HEK293 (cell line): ENCODE data around the gene ARHGAP5.

Experiments
- BCL11B ChIP-seq: fragments of 450-650 bp; formaldehyde crosslinking; IDR thresholded peaks from 2 replicates; pipeline ENCODE4 v1.5.1; 2016; ENCODE audit warnings: low read depth, missing biosample characterization, missing genetic modification characterization
- HOXD13 ChIP-seq: sonication (generic); formaldehyde crosslinking; IDR thresholded peaks from 2 replicates; pipeline ENCODE4 v1.8.0; 2022; ENCODE audit warnings: missing genetic modification reagents, borderline replicate concordance
- PRDM4 ChIP-seq: fragments of 450-650 bp; formaldehyde crosslinking; IDR thresholded peaks from 2 replicates; pipeline ENCODE4 v1.5.1; 2017; ENCODE audit warnings: missing biosample characterization, missing genetic modification characterization
- ZNF112 ChIP-seq: fragments of 450-650 bp; formaldehyde crosslinking; IDR thresholded peaks from 2 replicates; pipeline ENCODE4 v1.5.0; 2017; ENCODE audit warnings: missing biosample characterization, missing genetic modification characterization
- ZNF132 ChIP-seq: fragments of 450-650 bp; formaldehyde crosslinking; IDR thresholded peaks from 2 replicates; pipeline ENCODE4 v1.5.1; 2017; ENCODE audit warnings: missing biosample characterization, missing genetic modification characterization, borderline replicate concordance
- ZNF155 ChIP-seq: fragments of 450-650 bp; formaldehyde crosslinking; IDR thresholded peaks from 2 replicates; pipeline ENCODE4 v1.5.1; 2016; ENCODE audit warnings: missing biosample characterization, missing genetic modification characterization
- ZNF175 ChIP-seq: fragments of 450-650 bp; formaldehyde crosslinking; IDR thresholded peaks from 2 replicates; pipeline ENCODE4 v1.5.1; 2016; ENCODE audit warnings: missing biosample characterization, missing genetic modification characterization
- ZNF211 ChIP-seq: fragments of 450-650 bp; formaldehyde crosslinking; IDR thresholded peaks from 2 replicates; pipeline ENCODE4 v1.5.1; 2016; ENCODE audit warnings: low read depth, missing biosample characterization, missing genetic modification characterization
- ZNF221 ChIP-seq: fragments of 450-650 bp; formaldehyde crosslinking; IDR thresholded peaks from 2 replicates; pipeline ENCODE4 v1.5.1; 2017; ENCODE audit warnings: missing biosample characterization, missing genetic modification characterization, borderline replicate concordance
- ZNF280D ChIP-seq: fragments of 450-650 bp; formaldehyde crosslinking; IDR thresholded peaks from 2 replicates; pipeline ENCODE4 v1.5.1; 2016; ENCODE audit warnings: missing biosample characterization, missing genetic modification characterization
- ZNF398 ChIP-seq: fragments of 450-650 bp; formaldehyde crosslinking; IDR thresholded peaks from 2 replicates; pipeline ENCODE4 v1.5.1; 2017; ENCODE audit warnings: missing biosample characterization, missing genetic modification characterization
- ZNF549 ChIP-seq: fragments of 450-650 bp; IDR thresholded peaks from 2 replicates; pipeline ENCODE4 v1.5.1; 2018; ENCODE audit warnings: missing biosample characterization, missing genetic modification characterization, mild to moderate bottlenecking, inconsistent platforms, moderate library complexity
- ZNF555 ChIP-seq: fragments of 450-650 bp; formaldehyde crosslinking; conservative IDR thresholded peaks from 2 replicates; pipeline ENCODE4 v1.5.1; 2017; ENCODE audit warnings: missing biosample characterization, mild to moderate bottlenecking, missing genetic modification characterization, inconsistent platforms
- ZNF623 ChIP-seq: fragments of 450-650 bp; formaldehyde crosslinking; IDR thresholded peaks from 2 replicates; pipeline ENCODE4 v1.5.1; 2016; ENCODE audit warnings: missing biosample characterization, missing genetic modification characterization
- ZNF670 ChIP-seq: fragments of 450-650 bp; formaldehyde crosslinking; IDR thresholded peaks from 2 replicates; pipeline ENCODE4 v1.5.1; 2016; ENCODE audit warnings: missing biosample characterization, missing genetic modification characterization, low read depth
- ZNF76 ChIP-seq: fragments of 450-650 bp; formaldehyde crosslinking; IDR thresholded peaks from 2 replicates; pipeline ENCODE4; 2016; ENCODE audit warnings: low read depth, missing biosample characterization, missing genetic modification characterization, borderline replicate concordance
- TF ChIP-seq, protein P1 (sequence below): fragments of 450-650 bp; formaldehyde crosslinking; IDR thresholded peaks from 2 replicates; pipeline ENCODE4 v1.5.1; 2016; ENCODE audit warnings: missing biosample characterization, missing genetic modification characterization
- TF ChIP-seq, protein P2 (sequence below): fragments of 450-650 bp; formaldehyde crosslinking; conservative IDR thresholded peaks from 2 replicates; pipeline ENCODE4 v1.5.1; 2016; ENCODE audit warnings: low read depth, missing biosample characterization, missing genetic modification characterization
- TF ChIP-seq, protein P3 (sequence below): fragments of 450-650 bp; IDR thresholded peaks from 2 replicates; pipeline ENCODE4 v1.5.1; 2018; ENCODE audit warnings: missing biosample characterization, mild to moderate bottlenecking, missing genetic modification characterization
- TF ChIP-seq, protein P4 (sequence below): fragments of 450-650 bp; formaldehyde crosslinking; IDR thresholded peaks from 2 replicates; pipeline ENCODE4 v1.5.1; 2017; ENCODE audit warnings: missing biosample characterization, missing genetic modification characterization
- TF ChIP-seq, protein P5 (sequence below): fragments of 450-650 bp; formaldehyde crosslinking; optimal IDR thresholded peaks from 2 replicates; pipeline ENCODE3; 2016; ENCODE audit warnings: missing biosample characterization, mild to moderate bottlenecking, missing genetic modification characterization

The ARHGAP5 gene

GRCh38 chr14:32134448-32135097 lies 57.5 kb downstream of the ARHGAP5 start (continued):
- TF ChIP-seq, protein P1, sequence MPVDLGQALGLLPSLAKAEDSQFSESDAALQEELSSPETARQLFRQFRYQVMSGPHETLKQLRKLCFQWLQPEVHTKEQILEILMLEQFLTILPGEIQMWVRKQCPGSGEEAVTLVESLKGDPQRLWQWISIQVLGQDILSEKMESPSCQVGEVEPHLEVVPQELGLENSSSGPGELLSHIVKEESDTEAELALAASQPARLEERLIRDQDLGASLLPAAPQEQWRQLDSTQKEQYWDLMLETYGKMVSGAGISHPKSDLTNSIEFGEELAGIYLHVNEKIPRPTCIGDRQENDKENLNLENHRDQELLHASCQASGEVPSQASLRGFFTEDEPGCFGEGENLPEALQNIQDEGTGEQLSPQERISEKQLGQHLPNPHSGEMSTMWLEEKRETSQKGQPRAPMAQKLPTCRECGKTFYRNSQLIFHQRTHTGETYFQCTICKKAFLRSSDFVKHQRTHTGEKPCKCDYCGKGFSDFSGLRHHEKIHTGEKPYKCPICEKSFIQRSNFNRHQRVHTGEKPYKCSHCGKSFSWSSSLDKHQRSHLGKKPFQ (tag by site-specific recombination): peak; percentile 92
- no peak for TF ChIP-seq ZNF175 (tag by site-specific recombination)
- TF ChIP-seq PRDM4 (tag by site-specific recombination): peak; percentile 86
- TF ChIP-seq HOXD13: peak; percentile 92
- no peak for TF ChIP-seq ZNF670 (tag by site-specific recombination)
- no peak for TF ChIP-seq ZNF132 (tag by site-specific recombination)
- no peak for TF ChIP-seq ZNF221 (tag by site-specific recombination)
- no peak for TF ChIP-seq ZNF623
- TF ChIP-seq, protein P2, sequence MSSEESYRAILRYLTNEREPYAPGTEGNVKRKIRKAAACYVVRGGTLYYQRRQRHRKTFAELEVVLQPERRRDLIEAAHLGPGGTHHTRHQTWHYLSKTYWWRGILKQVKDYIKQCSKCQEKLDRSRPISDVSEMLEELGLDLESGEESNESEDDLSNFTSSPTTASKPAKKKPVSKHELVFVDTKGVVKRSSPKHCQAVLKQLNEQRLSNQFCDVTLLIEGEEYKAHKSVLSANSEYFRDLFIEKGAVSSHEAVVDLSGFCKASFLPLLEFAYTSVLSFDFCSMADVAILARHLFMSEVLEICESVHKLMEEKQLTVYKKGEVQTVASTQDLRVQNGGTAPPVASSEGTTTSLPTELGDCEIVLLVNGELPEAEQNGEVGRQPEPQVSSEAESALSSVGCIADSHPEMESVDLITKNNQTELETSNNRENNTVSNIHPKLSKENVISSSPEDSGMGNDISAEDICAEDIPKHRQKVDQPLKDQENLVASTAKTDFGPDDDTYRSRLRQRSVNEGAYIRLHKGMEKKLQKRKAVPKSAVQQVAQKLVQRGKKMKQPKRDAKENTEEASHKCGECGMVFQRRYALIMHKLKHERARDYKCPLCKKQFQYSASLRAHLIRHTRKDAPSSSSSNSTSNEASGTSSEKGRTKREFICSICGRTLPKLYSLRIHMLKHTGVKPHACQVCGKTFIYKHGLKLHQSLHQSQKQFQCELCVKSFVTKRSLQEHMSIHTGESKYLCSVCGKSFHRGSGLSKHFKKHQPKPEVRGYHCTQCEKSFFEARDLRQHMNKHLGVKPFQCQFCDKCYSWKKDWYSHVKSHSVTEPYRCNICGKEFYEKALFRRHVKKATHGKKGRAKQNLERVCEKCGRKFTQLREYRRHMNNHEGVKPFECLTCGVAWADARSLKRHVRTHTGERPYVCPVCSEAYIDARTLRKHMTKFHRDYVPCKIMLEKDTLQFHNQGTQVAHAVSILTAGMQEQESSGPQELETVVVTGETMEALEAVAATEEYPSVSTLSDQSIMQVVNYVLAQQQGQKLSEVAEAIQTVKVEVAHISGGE (tag by site-specific recombination): no peak
- peak; percentile 97 for TF ChIP-seq BCL11B
- TF ChIP-seq ZNF112 (tag by site-specific recombination): peak; percentile 67; the same call in 1 of the 2 replicates
- TF ChIP-seq, protein P3, sequence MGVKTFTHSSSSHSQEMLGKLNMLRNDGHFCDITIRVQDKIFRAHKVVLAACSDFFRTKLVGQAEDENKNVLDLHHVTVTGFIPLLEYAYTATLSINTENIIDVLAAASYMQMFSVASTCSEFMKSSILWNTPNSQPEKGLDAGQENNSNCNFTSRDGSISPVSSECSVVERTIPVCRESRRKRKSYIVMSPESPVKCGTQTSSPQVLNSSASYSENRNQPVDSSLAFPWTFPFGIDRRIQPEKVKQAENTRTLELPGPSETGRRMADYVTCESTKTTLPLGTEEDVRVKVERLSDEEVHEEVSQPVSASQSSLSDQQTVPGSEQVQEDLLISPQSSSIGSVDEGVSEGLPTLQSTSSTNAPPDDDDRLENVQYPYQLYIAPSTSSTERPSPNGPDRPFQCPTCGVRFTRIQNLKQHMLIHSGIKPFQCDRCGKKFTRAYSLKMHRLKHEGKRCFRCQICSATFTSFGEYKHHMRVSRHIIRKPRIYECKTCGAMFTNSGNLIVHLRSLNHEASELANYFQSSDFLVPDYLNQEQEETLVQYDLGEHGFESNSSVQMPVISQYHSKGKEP (tag by site-specific recombination): no peak; the same call in 1 of the 2 replicates
- TF ChIP-seq ZNF76: peak; percentile 50; the same call in 1 of the 2 replicates
- no peak for TF ChIP-seq ZNF280D
- TF ChIP-seq ZNF211 (tag by site-specific recombination): no peak
- no peak for TF ChIP-seq ZNF155 (tag by site-specific recombination)
- TF ChIP-seq, protein P4, sequence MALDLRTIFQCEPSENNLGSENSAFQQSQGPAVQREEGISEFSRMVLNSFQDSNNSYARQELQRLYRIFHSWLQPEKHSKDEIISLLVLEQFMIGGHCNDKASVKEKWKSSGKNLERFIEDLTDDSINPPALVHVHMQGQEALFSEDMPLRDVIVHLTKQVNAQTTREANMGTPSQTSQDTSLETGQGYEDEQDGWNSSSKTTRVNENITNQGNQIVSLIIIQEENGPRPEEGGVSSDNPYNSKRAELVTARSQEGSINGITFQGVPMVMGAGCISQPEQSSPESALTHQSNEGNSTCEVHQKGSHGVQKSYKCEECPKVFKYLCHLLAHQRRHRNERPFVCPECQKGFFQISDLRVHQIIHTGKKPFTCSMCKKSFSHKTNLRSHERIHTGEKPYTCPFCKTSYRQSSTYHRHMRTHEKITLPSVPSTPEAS (tag by site-specific recombination): peak; percentile 68
- TF ChIP-seq ZNF555 (tag by site-specific recombination): peak; percentile 6; the same call in 1 of the 2 replicates
- TF ChIP-seq ZNF398: peak; percentile 76
- TF ChIP-seq, protein P5, sequence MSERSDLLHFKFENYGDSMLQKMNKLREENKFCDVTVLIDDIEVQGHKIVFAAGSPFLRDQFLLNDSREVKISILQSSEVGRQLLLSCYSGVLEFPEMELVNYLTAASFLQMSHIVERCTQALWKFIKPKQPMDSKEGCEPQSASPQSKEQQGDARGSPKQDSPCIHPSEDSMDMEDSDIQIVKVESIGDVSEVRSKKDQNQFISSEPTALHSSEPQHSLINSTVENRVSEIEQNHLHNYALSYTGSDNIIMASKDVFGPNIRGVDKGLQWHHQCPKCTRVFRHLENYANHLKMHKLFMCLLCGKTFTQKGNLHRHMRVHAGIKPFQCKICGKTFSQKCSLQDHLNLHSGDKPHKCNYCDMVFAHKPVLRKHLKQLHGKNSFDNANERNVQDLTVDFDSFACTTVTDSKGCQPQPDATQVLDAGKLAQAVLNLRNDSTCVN (tag by site-specific recombination): no peak
- TF ChIP-seq ZNF549 (tag by site-specific recombination): 0 out of 2 replicates have a peak, but pooled peaks have one; percentile 4
